GM21723 (cell line): ENCODE results near the gene GSTM1.
"Not testable (repeated sequence)": the region's sequence is repeated elsewhere in the genome, so short reads cannot be mapped to it uniquely, and the experiment has no call there.

Source experiments
- ATAC-seq: cut with Tn5 transposase; IDR thresholded peaks from one replicate; pipeline ENCODE4 v1.9.1; 2021; ENCODE audit warnings: mild to moderate bottlenecking, moderate library complexity; ENCODE audit not compliant: unreplicated experiment

The GSTM1 gene

DNA sequence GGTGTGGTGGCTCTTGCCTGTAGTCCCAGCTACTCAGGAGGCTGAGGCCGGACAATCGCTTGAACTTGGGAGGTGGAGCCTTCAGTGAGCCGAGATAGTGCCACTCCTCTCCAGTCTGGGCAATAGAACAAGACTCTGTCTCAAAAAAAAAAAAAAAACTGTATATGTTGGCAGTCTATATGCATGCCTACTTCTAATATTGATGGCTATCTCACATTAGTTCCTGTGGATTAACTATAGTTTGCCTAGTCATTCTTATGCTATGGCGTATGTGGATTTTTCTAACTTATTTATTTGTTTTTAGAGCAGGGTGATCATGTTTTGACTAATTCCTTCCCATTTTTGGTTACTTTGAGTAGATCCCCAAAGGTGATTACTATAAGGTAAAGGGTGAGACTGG lies 9.4 kb downstream of the GSTM1 start:
- no peak for ATAC-seq

DNA sequence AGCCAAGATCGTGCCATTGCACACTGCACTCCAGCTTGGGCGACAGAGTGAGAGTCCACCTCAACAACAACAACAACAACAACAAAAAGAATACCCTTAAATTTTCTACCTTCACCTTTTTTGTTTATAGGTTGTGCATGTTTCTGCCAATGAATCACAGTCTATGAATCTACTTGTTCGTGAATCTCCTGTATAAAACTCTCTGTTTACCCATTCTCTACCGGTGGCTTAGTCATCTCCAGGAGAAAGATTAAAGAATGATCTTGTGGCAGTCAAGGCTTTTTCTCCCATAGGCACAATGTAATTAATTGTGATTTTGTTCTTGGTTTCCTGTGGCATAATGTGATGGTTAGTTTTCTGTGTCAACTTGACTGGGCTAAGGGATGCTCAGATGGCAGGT lies 10.2 kb downstream of the GSTM1 start:
- not testable (repeated sequence) for ATAC-seq

DNA sequence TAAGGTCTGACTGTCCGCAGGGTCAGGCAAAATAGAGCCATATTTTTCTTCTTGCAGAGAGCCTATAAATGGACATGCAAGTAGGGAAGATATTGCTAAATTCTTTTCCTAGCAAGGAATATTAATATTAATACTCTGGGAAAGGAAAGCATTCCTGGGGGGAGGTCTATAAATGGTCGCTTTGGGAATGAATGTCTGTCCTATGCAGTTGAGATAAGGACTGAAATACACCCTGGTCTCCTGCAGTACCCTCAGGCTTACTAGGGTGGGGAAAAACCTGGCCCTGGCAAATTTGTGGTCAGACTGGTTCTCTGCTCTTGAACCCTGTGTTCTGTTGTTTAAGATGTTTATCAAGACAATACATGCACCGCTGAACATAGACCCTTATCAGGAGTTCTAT lies 15.3 kb downstream of the GSTM1 start:
- ATAC-seq = not testable (repeated sequence)

DNA sequence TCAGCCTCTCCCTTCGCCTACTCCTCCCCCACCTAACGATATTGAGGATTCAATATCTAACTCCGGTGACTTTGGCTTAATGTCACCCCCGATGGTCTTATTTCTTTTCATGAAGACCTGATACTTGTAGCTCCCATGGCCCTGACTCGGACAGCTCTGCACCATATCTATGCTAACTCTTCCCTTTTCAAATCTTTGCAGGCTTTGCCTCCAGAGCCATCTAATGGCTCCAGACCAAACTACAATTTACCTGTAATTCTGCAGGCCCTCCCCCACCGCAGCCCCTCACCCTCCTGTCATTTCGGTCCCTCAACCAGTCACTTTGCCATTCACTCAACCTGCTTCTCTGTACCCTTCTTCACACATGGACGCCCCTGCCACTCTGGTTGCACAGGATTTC lies 16.6 kb downstream of the GSTM1 start:
- no peak for ATAC-seq

DNA sequence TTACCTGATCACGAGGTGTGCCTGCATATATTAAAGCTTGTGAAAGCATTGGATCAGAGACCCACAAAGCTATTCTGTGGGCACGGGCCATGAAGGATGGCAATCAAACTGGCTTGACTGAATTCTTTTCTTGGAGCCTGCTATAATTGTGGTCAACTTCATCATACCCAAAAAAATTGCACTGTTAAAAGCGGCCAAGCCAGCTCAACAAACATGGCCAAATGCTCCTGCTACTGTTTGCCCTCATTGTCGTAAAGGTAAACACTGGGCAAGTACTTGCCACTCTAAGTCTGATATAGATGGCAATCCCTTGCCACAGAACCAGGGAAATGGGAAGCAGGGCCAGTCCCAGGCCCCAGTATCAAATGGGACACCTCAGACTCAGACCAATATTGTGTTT lies 17.8 kb downstream of the GSTM1 start:
- no peak for ATAC-seq

DNA sequence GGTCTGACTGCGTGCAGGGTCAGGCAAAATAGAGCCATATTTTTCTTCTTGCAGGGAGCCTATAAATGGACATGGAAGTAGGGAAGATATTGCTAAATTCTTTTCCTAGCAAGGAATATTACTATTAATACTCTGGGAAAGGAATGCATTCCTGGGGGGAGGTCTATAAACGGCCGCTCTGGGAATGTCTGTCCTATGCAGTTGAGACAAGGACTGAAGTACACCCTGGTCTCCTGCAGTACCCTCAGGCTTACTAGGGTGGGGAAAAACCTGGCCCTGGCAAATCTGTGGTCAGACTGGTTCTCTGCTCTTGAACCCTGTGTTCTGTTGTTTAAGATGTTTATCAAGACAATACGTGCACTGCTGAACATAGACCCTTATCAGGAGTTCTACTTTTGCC lies 21.3 kb downstream of the GSTM1 start:
- not testable (repeated sequence) for ATAC-seq

DNA sequence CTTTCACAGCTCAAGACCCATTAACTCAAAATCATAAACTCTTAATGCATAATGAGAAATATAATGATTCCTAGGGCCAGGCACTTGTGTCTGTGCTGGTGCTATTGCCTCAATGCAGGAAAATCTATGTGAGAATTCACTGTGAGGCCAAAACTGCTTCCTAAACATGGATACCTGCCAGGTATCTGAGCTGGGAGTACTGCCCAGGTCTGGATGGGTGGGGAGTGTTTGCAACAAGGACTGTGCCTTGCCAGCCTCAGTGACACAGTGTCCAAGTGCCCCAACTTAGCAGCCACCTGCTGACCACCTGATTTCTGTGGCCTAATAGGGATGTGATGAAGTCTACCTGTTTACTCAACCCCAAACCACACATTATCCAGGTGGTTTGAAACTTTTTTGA lies 22.2 kb downstream of the GSTM1 start:
- ATAC-seq = not testable (repeated sequence)

DNA sequence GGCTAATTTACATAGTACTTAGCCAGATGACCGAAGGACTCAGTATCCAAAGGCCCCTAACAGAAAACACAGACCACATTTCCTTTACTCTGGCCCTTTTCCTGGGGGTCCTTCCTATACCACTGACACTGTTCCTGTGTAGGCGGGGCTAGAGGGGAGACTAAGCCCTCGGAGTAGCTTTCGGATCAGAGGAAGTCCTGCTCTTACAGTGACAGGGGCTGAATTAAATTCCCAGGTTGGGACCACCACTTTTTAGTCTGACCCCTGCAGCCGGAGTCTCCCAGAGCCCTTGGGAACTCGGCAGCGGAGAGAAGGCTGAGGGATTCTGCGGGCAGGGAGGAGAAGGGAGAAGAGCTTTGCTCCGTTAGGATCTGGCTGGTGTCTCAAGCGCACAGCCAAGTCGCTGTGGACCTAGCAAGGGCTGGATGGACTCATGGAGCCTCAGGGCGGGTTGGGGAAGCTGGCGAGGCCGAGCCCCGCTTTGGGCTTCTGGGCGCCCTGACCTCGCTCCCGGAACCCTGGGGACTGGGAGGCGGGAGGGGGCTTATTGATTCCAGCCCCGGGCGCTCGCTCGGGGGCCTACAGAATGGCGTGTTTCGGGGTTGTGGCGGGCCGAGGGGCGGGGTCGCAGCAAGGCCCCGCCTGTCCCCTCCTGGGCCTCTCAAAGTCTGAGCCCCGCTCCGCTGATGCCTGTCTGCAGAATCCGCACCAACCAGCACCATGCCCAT lies 24.1 kb downstream of the GSTM1 start, which contains the start of gene GSTM5:
Gene GSTM5, plus strand, starts transcription at position 659 of the 728 bp plus-strand sequence. Its CDS starts 62 bp downstream, at position 721.
- not testable (repeated sequence) for ATAC-seq

DNA sequence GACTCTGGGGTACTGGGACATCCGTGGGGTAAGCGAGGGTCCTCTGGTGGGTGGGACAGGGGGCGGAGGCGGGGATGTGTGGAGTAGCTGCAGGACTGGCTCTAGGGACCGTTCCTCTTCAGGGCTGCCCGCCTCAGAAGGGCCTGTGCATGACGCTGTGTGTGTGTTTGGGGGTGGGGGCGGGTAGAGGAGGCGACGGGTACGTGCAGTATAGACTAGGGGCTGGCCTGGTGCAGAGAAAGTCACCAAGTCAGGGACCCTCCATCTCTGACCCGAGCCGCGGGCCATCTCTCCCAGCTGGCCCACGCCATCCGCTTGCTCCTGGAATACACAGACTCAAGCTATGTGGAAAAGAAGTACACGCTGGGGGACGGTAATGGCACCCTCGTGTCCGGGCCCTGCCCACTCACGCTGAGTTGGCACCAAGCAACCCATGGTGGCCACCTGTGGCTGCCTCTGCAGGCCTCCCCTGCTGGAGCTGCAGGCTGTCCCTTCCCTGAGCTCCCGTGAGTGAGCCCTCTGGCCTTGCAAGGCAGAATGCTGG lies 24.8 kb downstream of the GSTM1 start:
- ATAC-seq = no peak

DNA sequence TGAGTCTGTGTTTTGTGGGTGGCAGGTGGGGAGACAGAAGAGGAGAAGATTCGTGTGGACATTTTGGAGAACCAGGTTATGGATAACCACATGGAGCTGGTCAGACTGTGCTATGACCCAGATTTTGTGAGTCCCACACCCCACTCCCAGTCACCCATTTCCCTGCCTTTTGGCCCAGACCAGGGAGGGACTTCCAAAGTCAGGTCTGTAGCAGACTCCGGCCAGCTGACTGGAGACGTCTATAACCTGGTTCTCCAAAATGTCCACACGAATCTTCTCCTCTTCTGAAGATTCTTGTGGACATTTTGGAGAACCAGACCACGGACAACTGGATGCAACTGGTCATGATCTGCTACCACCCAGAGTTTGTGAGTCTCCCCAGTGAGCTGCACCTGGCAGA lies 26.0 kb downstream of the GSTM1 start:
- ATAC-seq = no peak

DNA sequence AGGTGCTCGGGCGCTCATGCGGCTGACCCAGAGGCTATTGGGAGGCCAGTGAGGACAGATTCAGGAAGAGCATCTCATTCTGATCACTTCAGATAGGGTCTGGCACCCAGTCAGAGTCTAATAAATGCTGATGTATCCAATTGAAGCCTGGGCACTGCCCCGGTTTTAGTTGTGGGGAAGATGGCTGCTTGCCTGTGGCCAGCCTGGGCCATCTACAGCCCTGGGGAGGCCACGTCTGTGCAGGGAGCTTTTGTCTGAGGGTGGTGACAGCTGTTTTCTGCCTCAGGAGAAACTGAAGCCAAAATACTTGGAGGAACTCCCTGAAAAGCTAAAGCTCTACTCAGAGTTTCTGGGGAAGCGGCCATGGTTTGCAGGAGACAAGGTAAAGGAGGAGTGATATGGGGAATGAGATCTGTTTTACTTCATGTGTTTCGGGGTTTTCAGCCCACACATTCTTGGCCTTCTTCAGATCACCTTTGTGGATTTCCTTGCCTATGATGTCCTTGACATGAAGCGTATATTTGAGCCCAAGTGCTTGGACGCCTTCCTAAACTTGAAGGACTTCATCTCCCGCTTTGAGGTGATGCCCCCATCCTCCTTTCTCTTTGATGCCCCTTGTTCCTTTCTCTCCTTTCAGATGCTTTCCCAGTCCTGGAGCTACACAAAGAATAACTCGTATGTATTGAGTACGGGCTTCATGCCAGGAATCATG lies 27.2 kb downstream of the GSTM1 start:
- ATAC-seq = no peak

DNA sequence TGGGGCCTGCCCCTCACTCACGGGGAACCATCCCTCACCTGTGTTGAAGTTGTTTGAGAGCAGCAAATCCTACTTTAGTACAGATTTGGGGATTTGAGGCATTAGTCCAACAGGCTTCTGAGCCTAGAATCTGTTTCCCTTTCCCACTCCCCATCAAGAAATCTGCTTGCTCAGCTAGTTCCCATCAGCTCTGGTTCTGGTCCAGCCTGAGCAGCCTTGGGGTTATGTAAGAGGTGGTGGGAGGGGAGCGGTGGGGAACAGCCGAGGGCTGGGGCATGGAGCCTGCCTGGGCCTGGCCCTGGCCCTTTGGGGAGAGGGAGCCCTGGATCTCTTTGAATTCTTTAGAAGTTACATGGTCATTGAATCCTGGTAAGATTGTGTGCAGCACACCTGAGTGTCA lies 28.5 kb downstream of the GSTM1 start:
- no peak for ATAC-seq

DNA sequence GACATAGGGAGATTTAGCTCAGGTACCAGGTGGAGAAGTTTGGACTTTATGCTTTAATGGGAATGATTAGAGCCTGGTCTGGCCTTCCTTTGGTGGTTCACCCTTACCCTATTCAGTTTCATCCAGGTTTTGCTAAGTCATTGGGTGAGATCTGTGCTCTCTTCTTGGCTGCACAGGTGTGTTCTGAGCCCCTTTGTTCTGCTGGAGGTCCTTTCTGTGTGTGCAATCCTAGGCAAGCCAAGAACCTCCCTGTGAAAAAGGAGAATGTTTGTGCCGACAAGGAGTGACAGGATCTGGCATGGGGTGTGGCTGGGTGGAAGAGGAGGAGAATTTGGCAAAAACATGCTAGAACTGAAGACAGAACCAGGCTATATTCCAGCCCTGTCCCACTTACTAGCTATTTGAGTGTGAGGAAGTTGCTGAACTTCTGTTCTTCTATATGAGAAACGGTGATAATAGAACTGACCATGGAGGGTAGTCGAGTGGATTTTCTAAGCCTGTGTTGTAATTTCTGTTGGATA lies 29.0 kb downstream of the GSTM1 start:
- ATAC-seq = no peak

DNA sequence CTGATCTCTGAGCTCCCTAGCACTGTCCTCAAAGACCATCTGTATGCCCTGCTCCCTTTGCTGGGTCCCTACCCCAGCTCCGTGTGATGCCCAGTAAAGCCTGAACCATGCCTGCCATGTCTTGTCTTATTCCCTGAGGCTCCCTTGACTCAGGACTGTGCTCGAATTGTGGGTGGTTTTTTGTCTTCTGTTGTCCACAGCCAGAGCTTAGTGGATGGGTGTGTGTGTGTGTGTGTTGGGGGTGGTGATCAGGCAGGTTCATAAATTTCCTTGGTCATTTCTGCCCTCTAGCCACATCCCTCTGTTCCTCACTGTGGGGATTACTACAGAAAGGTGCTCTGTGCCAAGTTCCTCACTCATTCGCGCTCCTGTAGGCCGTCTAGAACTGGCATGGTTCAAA lies 30.1 kb downstream of the GSTM1 start:
- no peak for ATAC-seq

DNA sequence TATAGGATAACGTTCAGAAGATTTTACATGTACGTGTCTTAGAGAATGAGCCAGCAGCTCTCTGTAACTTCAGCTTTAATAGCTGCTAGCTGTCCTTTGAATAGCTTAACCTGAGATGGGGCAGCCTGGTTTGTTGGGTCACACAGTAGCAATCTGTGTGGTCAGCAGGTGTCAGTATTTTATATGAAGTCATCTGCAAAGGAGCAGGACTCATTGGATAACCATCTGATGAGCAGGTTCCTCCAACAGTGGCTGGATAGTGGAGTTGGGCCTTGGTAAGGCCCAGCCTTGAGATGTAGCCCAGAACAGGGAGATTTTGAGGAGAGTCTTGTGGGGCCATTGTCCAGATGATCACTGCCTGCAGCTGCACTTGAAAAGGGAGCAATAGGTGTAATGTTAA lies 30.9 kb downstream of the GSTM1 start:
- ATAC-seq = no peak

DNA sequence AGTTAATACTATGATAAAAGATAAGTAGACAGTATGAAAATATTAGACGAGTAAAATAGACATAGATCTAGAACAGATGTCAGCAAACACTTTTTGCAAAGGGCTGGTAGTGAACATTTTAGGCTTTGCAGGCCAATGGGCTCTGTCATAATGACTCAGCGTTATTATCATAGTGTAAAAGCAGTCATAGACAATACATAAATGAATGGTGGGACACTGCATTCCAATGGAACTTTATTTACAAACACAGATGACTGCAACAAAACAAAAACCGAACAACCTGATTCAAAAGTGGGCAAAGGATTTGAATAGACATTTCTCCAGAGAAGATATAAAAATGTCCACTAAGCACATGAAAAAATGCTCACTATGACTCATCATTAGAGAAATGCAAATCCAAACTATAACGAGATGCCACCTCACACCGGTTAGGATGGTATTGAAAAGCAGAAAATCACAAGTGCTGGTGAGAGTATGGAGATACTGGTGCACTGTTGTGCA lies 31.8 kb downstream of the GSTM1 start:
- ATAC-seq = no peak

DNA sequence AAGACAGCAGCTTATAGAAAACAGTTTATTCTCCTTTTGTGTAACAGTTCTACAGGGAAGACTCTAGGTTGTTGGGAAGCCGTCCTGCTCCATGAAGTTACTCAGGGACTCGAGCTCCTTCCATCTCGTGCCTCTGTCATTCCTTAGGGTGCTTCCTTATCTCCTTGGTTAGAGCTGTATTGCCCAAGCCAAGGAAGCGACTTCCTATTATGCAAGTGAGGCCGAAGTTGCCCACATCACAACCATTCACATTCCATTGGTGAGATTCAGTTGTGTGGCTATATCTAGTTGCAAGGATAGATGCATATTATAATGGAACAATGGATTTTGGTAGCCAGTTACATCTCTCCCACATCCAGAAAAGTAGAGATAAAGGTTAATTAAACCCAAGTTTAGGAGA lies 33.4 kb downstream of the GSTM1 start:
- ATAC-seq = no peak

DNA sequence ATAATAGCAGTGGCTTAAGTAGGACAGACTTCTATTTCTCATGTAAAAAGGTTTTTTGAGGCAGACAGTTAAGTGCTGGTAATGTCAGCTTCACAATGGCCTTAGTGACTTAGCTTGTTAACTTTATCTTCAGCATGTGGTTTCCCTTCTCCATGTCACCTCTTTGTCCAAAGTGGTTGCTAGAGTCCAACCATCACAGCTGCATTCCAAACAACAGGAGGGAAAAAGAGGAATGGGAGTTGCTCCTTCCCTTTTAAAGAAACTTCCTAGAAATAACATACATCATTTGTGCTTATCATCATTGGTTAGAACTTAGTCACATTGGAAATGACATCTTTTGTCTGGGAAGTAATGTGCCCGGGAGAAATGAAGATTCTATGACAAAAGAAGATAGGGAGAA lies 34.4 kb downstream of the GSTM1 start:
- no peak for ATAC-seq

DNA sequence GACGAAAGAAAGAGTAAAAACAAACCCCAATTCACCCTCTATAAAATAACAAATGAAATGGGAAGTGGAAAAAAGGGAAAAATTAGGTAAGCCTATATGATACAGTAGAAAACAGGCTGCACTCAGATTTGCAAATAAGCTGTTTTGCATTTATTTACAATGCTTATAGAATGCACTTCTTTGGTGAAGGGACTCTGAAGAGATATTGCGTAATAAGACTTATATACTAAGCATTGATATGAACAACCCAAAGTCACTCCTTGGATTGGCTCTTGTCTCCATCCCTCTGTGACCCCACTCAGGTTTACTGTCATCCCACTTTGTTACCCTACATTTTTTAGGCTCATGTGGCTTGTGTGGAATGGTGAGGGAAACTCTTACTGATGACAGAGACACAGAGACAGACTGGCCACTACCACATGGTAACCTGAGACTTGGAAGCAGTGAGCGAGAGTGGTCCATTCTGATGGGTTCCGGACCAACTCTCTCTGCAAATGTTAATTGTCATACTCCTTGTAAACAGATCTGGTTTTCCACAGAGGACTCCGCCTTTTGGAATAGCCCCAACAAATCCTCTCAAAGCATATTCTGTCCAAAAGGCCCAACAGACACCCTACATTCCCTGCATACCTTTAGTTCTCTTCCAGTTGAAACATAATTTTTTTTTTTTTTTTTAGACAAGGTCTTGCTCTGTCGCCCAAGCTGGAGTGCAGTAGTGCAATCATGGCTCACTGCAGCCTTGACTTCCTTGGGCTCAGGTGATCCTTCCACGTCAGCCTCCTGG lies 35.5 kb downstream of the GSTM1 start:
- no peak for ATAC-seq

DNA sequence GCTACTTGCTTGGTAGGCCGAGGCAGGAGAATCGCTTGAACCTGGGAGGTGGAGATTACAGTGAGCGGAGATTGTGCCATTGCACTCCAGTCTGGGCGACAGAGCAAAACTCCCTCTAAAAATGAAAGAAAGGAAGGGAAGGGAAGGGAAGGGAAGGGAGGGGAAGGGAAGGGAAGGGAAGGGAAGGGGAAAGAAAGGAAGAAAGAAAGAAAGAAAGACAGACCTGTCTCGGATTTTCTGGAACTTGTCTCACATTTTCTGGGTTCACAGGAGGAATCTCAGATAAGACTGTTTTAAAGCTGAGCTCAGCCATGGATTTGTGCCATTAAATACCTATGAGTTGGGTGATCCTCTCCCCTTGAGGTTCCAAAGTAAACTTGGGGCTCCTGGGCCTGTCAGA lies 37.3 kb downstream of the GSTM1 start:
- no peak for ATAC-seq

DNA sequence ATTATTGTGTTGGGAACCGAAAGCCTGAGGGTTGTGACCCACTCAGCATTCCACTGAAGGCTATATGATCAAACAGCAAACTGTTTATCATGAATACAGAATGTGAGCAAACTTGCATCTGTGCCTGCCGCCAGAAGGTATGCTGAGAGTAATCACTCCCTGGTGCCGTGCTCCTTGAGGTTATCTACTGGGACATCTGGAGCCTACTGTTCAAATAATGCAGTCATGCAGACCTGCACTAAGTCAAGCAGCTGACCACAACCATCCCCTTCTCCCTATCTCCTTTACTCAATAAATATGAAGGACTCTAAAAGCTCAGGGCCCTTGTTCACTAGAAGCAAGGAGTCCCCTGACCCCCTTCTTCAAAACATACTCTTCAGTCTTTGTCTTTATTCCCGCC lies 37.9 kb downstream of the GSTM1 start:
- ATAC-seq = no peak
